GM18909 (cell line): ENCODE data around the gene GRK1.

Experiments used
- ATAC-seq: cut with Tn5 transposase; IDR thresholded peaks from one replicate; pipeline ENCODE4 v1.9.1; 2021; ENCODE audit warnings: mild to moderate bottlenecking; ENCODE audit not compliant: unreplicated experiment, poor library complexity

The GRK1 gene

DNA sequence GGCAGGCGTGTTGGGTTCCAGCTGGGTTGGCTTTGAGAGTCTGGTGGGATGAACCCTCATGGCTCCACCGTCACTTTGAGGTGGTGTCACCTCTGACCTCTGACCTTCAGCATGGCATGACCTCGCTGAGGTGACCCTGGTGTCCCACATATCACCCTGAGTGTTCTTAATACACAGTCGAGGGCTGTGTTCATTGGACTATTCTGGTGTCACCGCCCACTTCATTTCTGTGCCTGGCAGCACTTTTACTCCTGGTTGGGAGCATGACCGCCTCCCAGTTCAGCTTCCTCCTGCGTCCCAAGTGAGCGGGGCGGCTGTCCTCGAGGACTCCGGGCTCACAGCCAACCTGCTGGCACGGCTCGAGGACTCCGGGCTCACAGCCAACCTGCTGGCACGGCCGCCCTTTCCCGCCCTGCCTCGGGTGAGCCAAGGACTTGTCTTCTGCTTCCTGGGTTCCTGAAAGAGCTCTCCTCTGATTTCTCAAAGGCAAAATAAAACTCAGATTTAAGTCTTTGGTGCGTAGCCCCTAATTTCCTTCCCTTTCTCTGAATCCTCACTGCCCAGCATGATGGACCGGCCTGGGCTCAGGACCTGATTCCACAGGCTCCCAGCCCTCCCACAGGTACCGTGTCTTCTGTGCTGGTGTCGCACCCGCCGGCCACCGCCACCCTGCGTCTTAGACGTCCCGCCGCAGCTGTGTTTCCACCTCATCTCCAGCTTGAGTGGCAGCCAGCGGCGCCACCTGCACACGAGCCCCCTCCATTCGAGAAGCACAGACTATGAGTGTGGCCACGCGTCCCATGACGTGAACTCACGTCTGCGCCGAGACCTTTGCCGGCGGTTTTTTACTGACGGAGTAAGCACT, 19.4 kb upstream of the GRK1 start:
- ATAC-seq = no peak

DNA sequence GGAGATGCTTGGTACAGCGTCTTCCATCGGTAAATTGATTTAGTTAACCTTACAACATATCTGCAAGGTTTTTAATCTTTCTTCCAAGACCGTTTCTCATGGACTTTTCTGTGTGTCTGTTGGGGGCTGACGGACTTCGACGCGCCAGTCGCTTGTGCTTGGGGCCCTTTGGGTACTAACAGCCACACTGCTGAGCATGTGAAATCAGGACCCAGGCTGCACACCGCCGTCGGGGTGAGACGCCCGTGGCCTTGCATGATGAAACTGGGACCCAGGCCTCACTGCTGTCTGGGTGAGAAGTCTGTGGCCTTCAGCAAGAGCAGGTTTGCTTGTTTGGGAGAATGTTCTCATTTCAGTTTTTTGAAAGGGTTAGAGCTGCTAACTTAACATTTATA, 18.8 kb upstream of the GRK1 start:
- ATAC-seq = no peak

- ATAC-seq = no peak
These were observed 17.8 kb upstream of the GRK1 start for GRCh38 chr13:113649212-113649611.

DNA sequence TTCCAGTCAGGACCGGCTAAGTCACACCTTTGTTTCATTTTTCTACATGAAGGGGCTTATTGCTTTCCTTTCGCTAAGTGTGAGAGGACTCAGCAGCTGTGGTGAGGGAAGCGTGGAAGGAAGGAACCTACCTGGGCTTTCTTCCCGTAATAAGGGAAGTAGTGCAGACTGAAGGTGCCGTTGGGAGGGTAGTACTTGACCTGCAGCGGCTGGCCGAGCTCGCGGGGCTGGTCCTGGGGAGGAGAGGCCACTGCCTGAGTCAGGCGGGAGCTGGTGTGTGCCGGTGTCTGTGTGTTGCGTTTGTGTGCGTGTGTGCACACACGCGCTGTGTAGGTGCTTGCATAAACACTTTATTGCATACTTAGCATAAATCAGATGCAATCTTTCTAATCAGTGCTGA, 16.7 kb upstream of the GRK1 start:
- no peak for ATAC-seq

DNA sequence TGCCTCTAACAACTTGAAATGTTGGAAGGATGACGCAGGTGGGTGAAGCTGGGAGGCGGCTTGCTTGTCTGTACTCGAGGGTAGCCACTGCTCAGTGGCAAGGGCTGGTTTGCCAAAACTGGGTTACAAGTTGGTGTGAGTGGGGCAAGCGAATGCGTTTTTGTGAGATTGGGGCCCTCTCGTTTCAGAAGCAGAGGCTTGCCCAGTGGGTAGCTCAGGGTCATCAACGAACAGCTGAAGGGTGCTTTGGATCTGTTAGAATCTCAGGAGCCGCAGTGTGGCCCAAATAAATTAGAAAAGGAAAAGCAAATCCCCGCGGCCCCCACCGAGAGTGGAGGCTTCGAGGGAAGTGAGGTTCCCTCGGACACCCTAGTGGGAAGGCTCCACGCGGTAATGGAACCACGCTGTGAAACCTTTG, 16.3 kb upstream of the GRK1 start:
- no peak for ATAC-seq

DNA sequence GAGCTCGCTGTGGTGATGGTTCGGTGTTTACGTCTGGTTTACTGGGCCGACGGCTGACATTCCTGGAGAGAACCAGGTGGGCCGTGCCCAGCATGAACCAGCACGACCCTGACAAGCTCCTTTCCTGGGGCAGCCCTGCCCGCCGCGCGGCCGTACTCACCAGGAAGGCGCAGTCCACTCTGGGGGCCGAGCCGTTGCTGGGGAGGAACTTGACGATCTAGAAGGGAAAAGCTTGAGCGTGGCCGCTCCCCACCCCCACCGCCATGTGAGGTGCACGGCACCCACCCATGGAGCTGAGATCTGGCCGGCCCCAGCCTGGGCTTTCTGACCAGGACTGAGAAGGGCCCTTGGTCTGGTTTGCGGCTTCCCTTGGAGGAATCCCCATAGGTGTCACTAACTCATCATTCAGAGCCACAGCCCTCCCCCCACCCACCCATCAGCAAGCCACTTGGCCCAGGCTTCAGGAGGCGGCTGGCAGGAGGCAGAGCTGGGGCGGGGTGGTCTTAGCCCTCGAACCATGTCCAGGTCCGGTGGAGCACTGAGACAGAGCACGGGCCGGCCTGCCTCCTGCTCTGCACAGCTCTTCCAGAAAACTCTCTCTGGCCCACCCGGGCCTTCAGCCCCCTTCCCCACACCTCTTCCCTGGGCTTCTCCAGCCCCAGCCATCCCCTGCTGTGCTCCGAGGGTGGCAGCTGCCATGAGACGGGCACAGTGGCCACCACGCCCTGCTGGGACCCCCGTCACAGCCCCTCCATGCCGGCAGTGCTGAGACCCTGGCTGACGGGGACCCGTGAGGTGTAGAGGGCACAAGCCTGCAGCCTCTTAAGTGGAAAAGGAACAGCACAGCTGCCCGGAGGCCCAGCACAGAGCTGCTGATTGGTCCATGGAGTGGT, 15.3 kb upstream of the GRK1 start:
- ATAC-seq = no peak

DNA sequence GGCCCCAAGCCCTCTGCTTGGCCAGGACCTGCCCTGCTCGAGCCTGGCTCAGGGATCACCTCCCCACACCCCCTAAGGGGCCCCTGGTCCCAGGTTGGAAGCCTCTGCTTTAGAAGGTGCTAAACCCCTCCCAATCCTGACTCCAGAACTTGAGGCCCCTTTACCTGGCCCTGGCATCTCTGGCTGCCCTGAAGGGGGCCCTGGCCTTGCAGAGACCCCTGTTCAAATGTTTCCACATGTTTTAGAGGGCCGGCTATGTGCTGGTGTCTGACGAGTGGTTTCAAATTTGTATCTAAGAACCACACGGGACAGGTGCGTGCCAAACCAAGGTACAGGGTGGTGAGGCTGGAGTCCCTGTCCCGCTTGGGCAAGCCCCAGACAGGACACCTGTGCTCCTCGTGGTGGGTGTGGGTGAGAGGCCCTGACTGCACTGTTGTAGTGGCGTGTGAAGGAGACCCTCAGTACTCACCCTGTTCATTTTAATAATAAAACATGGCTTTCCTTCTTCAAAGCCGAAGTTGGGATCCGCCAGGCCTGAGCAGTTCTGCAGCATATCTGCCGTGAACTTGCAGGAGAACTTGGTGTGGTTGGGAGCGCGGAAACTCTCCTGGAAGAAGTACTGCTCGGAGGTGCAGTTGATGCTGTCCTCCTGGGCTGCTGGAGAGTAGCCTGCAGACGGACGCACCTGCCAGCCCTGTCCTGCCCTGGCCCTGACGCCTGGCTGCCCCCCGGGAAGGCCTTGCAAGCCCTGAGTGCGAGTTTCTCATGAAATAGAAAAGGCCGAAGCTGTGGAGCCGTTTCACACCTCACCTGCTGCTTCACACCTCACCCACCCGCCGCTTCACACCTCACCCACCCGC, 14.4 kb upstream of the GRK1 start:
- ATAC-seq = no peak

GRCh38 chr13:113653264-113654174, 13.5 kb upstream of the GRK1 start:
- ATAC-seq = no peak

GRCh38 chr13:113654175-113654560, 12.9 kb upstream of the GRK1 start:
- ATAC-seq = no peak

- no peak for ATAC-seq
These were observed 12.3 kb upstream of the GRK1 start for GRCh38 chr13:113654591-113655345.

DNA sequence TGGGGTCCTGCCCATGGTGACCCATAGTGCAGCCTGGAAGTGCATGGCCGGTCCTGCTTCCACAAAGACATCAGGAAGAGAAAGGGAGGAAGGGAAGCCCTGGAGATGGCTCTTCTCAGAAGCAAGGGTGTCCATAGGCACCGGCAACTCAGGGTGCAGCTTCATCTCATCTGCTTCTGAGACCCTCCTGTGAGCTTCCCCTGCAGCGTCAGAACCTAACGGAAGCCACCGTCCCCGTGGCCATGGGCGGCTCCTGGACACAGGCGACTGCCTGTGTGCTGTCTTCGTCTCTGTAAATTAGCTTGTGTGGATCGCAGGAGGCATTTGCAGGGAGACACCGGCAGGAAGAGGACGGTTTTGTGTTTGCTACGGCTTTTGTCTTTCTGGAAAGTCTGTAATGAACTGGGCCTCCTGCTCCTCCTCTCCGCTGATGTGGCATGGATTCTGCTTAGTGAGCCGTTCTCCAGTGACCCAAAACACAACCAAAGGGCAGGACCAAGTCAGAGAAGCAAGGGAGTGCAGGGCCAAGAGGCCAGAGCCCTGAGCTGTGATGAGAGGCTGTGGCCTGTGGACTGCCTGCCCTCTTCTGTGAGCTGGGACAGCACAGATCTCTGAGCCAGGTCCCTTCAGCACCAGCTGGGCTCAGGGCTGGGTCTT, 11.5 kb upstream of the GRK1 start:
- no peak for ATAC-seq

GRCh38 chr13:113656003-113656588, 10.9 kb upstream of the GRK1 start:
- ATAC-seq = no peak

DNA sequence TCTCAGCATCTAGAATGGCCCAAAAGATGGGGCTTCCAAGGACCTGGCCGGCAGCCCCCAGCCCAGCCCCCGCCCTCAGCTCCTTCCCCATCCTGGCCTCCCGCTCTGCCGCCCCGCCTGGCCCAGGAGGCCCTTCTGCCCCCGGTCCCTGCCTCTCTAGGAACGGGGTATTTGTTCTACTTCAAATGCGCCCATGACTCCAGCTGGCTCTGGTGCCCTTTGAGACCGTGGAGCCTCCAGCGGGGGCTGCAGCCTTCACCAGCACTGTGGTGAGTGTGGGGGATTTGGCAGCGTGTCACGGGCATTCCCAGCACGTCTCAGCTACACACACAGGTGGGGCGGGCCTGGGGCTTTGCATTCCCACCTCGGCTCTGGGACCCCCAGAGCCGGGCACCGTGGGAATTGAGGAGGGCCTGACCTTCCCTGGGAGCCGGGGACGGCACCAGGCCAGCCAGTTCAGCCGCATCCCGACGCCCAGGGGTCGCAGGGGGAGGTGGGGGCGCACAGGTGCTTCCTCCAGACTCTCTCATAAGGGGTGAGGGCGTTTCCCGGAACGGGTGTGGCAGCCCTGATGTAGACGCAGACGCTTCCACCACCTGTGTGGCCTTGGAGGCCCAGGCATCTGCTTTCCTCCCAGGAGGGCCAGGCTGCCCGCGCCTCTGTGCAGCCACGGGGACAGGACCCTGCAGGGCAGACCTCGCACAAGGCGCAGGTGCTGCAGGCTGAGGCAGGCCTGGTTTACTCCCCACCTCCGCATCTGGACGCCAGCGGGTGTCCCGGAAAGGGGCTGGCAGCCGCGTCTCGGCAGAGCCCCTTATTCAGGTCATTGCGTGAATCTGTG, 10.0 kb upstream of the GRK1 start:
- no peak for ATAC-seq

DNA sequence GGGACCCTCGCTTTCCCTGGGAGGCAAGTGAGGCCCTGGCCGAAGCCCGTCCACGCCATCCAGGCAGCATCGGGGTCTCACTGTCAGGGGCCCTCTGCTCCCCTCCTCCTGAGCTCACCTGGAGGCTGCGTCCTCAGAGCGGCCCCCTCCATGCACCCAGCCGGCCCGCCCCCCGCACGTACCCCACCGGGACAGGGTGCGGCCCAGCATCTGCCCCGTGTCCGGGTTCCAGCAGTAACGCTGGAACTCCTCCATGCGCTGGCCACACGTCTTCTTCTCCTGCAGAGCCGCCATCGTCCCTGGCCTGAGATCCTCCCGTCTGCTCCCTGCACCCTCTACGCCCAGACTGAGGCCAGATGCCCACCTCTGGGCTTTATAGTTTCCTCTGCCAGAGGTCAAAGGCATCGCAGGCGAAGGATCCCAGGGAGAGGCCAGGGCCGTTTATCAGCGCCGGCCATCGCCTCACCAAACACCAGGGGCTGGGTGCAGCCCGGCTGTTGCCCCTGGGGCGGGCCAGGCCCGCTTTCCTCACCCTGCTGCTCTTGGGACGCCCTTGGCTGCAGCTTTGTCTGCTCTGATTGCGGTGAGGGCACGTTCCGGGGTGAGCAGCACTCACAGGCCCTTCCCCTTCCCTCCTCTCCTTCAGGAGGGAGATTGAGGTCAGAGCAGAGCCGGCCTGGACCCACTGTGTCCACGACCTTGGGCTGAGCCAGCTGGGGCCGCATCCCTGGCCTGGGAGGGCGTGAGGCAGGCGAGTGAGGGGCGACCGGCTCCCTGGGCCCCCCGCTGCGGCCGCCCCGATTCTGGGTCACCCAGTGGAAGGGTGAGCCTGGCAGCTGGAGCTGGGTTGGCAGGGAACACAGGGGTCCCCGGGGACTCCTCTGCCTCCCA, 8.9 kb upstream of the GRK1 start, which contains the start of gene ATP4B:
Gene ATP4B, minus strand, starts transcription at position 348 of the 891 bp plus-strand sequence. Its CDS starts 54 bp downstream, at position 294.
- no peak for ATAC-seq

- no peak for ATAC-seq
These were observed 8.2 kb upstream of the GRK1 start for GRCh38 chr13:113658836-113659235.

DNA sequence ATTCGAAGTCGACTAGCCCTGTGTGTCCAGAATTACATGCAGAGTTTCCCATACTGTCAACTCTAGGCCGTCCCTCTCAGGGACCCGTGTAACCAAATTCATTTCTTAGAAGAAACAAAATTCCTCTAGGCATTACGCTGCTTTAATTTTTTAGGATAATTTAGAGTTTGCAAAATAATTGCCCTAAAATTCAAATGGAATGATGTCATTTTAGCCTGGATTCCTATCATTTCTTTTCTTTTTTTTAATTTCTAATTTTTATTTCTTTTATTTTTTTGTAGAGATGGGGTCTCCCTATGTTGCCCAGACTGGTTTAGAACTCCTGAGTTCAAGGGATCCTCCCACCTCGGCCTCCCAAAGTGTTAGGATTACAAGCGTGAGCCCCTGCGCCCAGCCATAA, 7.7 kb upstream of the GRK1 start:
- no peak for ATAC-seq
